SK-N-SH (cell line): ENCODE measurements around the gene FYB1. TPM values are rescaled to one million over a fixed set of nuclear protein-coding genes. Genes with fewer than 3 reads are reported as not detected.

Experiments
- CTCF ChIA-PET: fragments of 300-600, 350-600 bp; formaldehyde crosslinking; extraction: SDS; loops from one replicate; lab custom pipeline; 2021; lab: Yijun Ruan, JAX
- POLR2A ChIA-PET: fragments of 350-600 bp; sonication (Branson Sonifier 250); formaldehyde crosslinking; extraction: SDS; loops from one replicate; lab custom pipeline; 2020; ENCODE audit warnings: antibody characterized with exemption, inconsistent platforms; lab: Yijun Ruan, JAX
- DNase-seq: peaks from one replicate; pipeline ENCODE4 v3.0.0; 2012
- H2AFZ ChIP-seq: fragments of 200-600 bp; sonication (generic); 2 replicates; pipeline ENCODE4 v1.8.1; 2016; ENCODE audit warnings: antibody characterized with exemption, mild to moderate bottlenecking, low read depth
- H3F3A ChIP-seq: fragments of 200-600 bp; sonication (generic); replicated peaks from 2 replicates; pipeline ENCODE3; 2016; ENCODE audit warnings: antibody characterized with exemption, mild to moderate bottlenecking; ENCODE audit not compliant: insufficient read depth
- H3K27ac ChIP-seq, 2 experiments: fragments of 200-500 bp in 1 of 2; fragments of 200-600 bp in 1 of 2; sonication (Bioruptor generic) in 1 of 2; sonication (generic), shearing (Covaris generic) in 1 of 2; 2 replicates each; pipeline versions ENCODE4 v1.5.1 to v1.6.1; 2014 to 2016; ENCODE audit warnings: low read depth in 2 of 2, inconsistent platforms in 1 of 2, low read length in 1 of 2, mild to moderate bottlenecking in 1 of 2, mixed read lengths in 1 of 2
- H3K27me3 ChIP-seq: fragments of 200-600 bp; sonication (generic), shearing (Covaris generic); 2 replicates; pipeline ENCODE4 v1.6.1; 2016; ENCODE audit warnings: mixed run types; ENCODE audit not compliant: insufficient read depth
- H3K36me3 ChIP-seq, 2 experiments: fragments of 200-500 bp in 1 of 2; fragments of 200-600 bp in 1 of 2; sonication (Bioruptor generic) in 1 of 2; sonication (generic) in 1 of 2; replicated peaks in 1 of 2; 2 replicates each; pipeline versions ENCODE3 to v1.5.1; 2014 to 2016; ENCODE audit warnings: low read length in 1 of 2, mild to moderate bottlenecking in 1 of 2; ENCODE audit not compliant: insufficient read depth in 2 of 2, control insufficient read depth in 1 of 2
- H3K4me1 ChIP-seq, 2 experiments: fragments of 200-500 bp in 1 of 2; fragments of 200-600 bp in 1 of 2; sonication (Bioruptor generic) in 1 of 2; sonication (generic), shearing (Covaris generic) in 1 of 2; 2 replicates each; pipeline versions ENCODE4 v1.5.1 to v1.6.1; 2014 to 2016; ENCODE audit warnings: low read depth in 1 of 2, low read length in 1 of 2, mixed run types in 1 of 2; ENCODE audit not compliant: insufficient read depth in 2 of 2, control insufficient read depth in 1 of 2
- H3K4me2 ChIP-seq: fragments of 200-600 bp; sonication (generic), shearing (Covaris generic); 2 replicates; pipeline ENCODE4 v1.6.1; 2017; ENCODE audit warnings: mixed run types
- H3K4me3 ChIP-seq, 2 experiments: fragments of 200-500 bp in 1 of 2; fragments of 200-600 bp in 1 of 2; sonication (Bioruptor generic) in 1 of 2; sonication (generic), shearing (Covaris generic) in 1 of 2; 2 replicates each; pipeline versions ENCODE4 v1.5.1 to v1.8.1; 2014 to 2016; ENCODE audit warnings: low read depth in 2 of 2, inconsistent platforms in 1 of 2, low read length in 1 of 2, mild to moderate bottlenecking in 1 of 2, mixed read lengths in 1 of 2, moderate library complexity in 1 of 2
- H3K79me2 ChIP-seq: fragments of 200-600 bp; sonication (generic); 2 replicates; pipeline ENCODE4 v1.8.1; 2017; ENCODE audit warnings: mild to moderate bottlenecking; ENCODE audit not compliant: insufficient read depth
- H3K9ac ChIP-seq: fragments of 200-600 bp; sonication (generic); 2 replicates; pipeline ENCODE4 v1.6.1; 2017; ENCODE audit warnings: mixed run types
- H3K9me2 ChIP-seq: fragments of 200-600 bp; sonication (generic); 2 replicates; pipeline ENCODE4 v1.6.1; 2017; ENCODE audit warnings: mixed run types
- H3K9me3 ChIP-seq: fragments of 200-600 bp; sonication (generic); 2 replicates; pipeline ENCODE4 v1.6.1; 2017; ENCODE audit warnings: mixed run types, mild to moderate bottlenecking, moderate library complexity
- H4K20me1 ChIP-seq: fragments of 200-600 bp; sonication (generic); 2 replicates; pipeline ENCODE4 v1.6.1; 2017; ENCODE audit warnings: mild to moderate bottlenecking, mixed run types; ENCODE audit not compliant: insufficient read depth
- EP300 ChIP-seq, 2 experiments: IDR thresholded peaks; 2 replicates each; pipeline versions ENCODE4 v1.4.0 to v1.6.1; 2012; ENCODE audit warnings: borderline replicate concordance in 1 of 2, low read depth in 1 of 2, low read length in 1 of 2
- FOXJ3 ChIP-seq: sonication (generic); formaldehyde crosslinking; IDR thresholded peaks from 2 replicates; pipeline ENCODE4 v1.5.1; 2020; ENCODE audit warnings: mild to moderate bottlenecking, missing genetic modification reagents
- JUND ChIP-seq: IDR thresholded peaks from 2 replicates; pipeline ENCODE4 v1.4.0; 2012
- MEF2A ChIP-seq: IDR thresholded peaks from 2 replicates; pipeline ENCODE4 v1.4.0; 2012; ENCODE audit warnings: low read depth, borderline replicate concordance
- MXI1 ChIP-seq: IDR thresholded peaks from 2 replicates; pipeline ENCODE4 v1.6.1; 2012; ENCODE audit warnings: mild to moderate bottlenecking, low read depth, low read length, improper control_type of control experiment
- NRF1 ChIP-seq: IDR thresholded peaks from 2 replicates; pipeline ENCODE4 v1.6.1; 2012; ENCODE audit warnings: low read depth, mild to moderate bottlenecking, low read length
- RCOR1 ChIP-seq: fragments of 150-350 bp; IDR thresholded peaks from 2 replicates; pipeline ENCODE4 v1.6.1; 2017; ENCODE audit warnings: antibody characterized with exemption, low read length
- SMC3 ChIP-seq: IDR thresholded peaks from 2 replicates; pipeline ENCODE4 v1.6.1; 2012; ENCODE audit warnings: low read depth, low read length, improper control_type of control experiment
- TCF12 ChIP-seq: IDR thresholded peaks from 2 replicates; pipeline ENCODE4 v1.4.0; 2012
- TEAD4 ChIP-seq: IDR thresholded peaks from 2 replicates; pipeline ENCODE4 v1.4.0; 2012; ENCODE audit warnings: mild to moderate bottlenecking, borderline replicate concordance; ENCODE audit not compliant: insufficient read depth
- YY1 ChIP-seq: IDR thresholded peaks from 2 replicates; pipeline ENCODE4 v1.4.0; 2012; ENCODE audit warnings: low read depth, mild to moderate bottlenecking
- polyA plus RNA-seq, 3 experiments: library from polyadenylated mRNA; depleted of rRNA; stranded (reverse); fragments of >200 nt; gene quantifications; 2 replicates each; pipeline ENCODE4 v1.2.3, GENCODE V29; 2012
- TF ChIP-seq, protein P1 (sequence below): fragments of 150-350 bp; IDR thresholded peaks from 2 replicates; pipeline ENCODE4 v1.6.1; 2016; ENCODE audit warnings: mild to moderate bottlenecking, low read depth, low read length
- TF ChIP-seq, protein P2 (sequence below): fragments of 150-350 bp; IDR thresholded peaks from 2 replicates; pipeline ENCODE4 v1.6.1; 2017; ENCODE audit warnings: antibody characterized with exemption, low read length, low read depth, borderline replicate concordance
- TF ChIP-seq, protein P3 (sequence below): IDR thresholded peaks from 2 replicates; pipeline ENCODE4 v1.6.1; 2012; ENCODE audit warnings: mild to moderate bottlenecking, low read depth, low read length, moderate library complexity
- TF ChIP-seq, protein P4 (sequence below): IDR thresholded peaks from 2 replicates; pipeline ENCODE4 v1.4.0; 2012; ENCODE audit warnings: low read depth, borderline replicate concordance

Gene FYB1
- polyA plus RNA-seq, 1 of the 3 experiments (the other 2 are of a cell fraction), result not detected

DNA sequence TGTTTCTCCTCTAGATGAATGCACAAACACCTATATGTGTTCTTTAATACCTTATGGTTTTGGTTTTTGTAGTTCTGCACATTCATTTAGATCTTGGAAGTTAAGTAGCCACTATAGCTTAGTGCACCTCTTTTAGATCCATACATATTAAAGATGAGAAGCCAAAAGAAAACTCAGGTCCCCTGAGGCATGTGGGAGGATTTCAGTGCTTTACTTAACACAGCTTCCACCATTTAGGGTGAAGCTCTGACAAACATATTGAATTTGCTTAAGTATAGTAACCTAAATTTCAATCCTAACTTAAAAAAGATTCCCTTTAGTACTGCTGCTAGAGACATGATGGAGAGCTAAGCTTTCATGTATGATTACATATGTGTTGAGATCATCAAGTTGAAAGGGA lies 119.5 kb downstream of the FYB1 start:
- H3K4me2 ChIP-seq, result no peak overlapping the region

More for the DNA sequence above, 119.5 kb downstream of the FYB1 start:
- Histone ChIP-seq H3K4me1 (peaks cover 0 to 14% of the 10 kb centered on the region in 2 experiments; a peak in 2 of 4 replicates), H3K79me2 (no peaks in the 10 kb centered on the region), H3K9me2 (no peaks in the 10 kb centered on the region), H3K9ac (no peak overlapping the region), H2AFZ (no peak overlapping the region), H4K20me1 (no peaks in the 10 kb centered on the region), H3K27me3 (no peaks in the 10 kb centered on the region)
- POLR2A ChIA-PET, result no interaction called here
- DNase-seq, result no peak
- TF ChIP-seq MXI1 (no peak), TCF12 (no peak), TEAD4 (no peak), RCOR1 (no peak), YY1 (no peak), NRF1 (no peak), FOXJ3 (CRISPR knock-in tag) (no peak), EP300 (IDR thresholded peaks at IDR 0.05; ENCODE audit: borderline replicate concordance in 1 of 2, low read depth in 1 of 2, low read length in 1 of 2) (no peak), JUND (no peak), SMC3 (no peak), MEF2A (no peak)
- TF ChIP-seq, protein P1, sequence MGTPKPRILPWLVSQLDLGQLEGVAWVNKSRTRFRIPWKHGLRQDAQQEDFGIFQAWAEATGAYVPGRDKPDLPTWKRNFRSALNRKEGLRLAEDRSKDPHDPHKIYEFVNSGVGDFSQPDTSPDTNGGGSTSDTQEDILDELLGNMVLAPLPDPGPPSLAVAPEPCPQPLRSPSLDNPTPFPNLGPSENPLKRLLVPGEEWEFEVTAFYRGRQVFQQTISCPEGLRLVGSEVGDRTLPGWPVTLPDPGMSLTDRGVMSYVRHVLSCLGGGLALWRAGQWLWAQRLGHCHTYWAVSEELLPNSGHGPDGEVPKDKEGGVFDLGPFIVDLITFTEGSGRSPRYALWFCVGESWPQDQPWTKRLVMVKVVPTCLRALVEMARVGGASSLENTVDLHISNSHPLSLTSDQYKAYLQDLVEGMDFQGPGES, result no peak
- TF ChIP-seq, protein P2, sequence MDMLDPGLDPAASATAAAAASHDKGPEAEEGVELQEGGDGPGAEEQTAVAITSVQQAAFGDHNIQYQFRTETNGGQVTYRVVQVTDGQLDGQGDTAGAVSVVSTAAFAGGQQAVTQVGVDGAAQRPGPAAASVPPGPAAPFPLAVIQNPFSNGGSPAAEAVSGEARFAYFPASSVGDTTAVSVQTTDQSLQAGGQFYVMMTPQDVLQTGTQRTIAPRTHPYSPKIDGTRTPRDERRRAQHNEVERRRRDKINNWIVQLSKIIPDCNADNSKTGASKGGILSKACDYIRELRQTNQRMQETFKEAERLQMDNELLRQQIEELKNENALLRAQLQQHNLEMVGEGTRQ, result no peak
- TF ChIP-seq, protein P3, sequence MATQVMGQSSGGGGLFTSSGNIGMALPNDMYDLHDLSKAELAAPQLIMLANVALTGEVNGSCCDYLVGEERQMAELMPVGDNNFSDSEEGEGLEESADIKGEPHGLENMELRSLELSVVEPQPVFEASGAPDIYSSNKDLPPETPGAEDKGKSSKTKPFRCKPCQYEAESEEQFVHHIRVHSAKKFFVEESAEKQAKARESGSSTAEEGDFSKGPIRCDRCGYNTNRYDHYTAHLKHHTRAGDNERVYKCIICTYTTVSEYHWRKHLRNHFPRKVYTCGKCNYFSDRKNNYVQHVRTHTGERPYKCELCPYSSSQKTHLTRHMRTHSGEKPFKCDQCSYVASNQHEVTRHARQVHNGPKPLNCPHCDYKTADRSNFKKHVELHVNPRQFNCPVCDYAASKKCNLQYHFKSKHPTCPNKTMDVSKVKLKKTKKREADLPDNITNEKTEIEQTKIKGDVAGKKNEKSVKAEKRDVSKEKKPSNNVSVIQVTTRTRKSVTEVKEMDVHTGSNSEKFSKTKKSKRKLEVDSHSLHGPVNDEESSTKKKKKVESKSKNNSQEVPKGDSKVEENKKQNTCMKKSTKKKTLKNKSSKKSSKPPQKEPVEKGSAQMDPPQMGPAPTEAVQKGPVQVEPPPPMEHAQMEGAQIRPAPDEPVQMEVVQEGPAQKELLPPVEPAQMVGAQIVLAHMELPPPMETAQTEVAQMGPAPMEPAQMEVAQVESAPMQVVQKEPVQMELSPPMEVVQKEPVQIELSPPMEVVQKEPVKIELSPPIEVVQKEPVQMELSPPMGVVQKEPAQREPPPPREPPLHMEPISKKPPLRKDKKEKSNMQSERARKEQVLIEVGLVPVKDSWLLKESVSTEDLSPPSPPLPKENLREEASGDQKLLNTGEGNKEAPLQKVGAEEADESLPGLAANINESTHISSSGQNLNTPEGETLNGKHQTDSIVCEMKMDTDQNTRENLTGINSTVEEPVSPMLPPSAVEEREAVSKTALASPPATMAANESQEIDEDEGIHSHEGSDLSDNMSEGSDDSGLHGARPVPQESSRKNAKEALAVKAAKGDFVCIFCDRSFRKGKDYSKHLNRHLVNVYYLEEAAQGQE, result no peak
- TF ChIP-seq, protein P4, sequence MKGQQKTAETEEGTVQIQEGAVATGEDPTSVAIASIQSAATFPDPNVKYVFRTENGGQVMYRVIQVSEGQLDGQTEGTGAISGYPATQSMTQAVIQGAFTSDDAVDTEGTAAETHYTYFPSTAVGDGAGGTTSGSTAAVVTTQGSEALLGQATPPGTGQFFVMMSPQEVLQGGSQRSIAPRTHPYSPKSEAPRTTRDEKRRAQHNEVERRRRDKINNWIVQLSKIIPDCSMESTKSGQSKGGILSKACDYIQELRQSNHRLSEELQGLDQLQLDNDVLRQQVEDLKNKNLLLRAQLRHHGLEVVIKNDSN, result no peak
- TF ChIP-seq, all 33 proteins: peak for 0
- Histone ChIP-seq H3K27ac (peak overlapping the region in 1 of 2 experiments; percentile 82; a peak in 1 of 4 replicates), H3F3A (peaks cover 15% of the 10 kb centered on the region), H3K9me3 (no peaks in the 10 kb centered on the region), H3K4me3 (no peak overlapping the region), H3K36me3 (no peaks in the 10 kb centered on the region)
- CTCF ChIA-PET, result no interaction called here
